ENCODE results near the gene LRRC4C.

LRRC4C gene

GRCh38 chr11:40816976-40817375 lies 642.5 kb downstream of the LRRC4C start:
- Histone ChIP-seq H3K27me3 (ENCODE audit: insufficient read depth, poor library complexity, severe bottlenecking) (peaks cover 4% of the 10 kb centered on the region), H3K36me3 (ENCODE audit: low read depth) (no peaks in the 10 kb centered on the region), H3K4me1 (ENCODE audit: insufficient read depth, poor library complexity, severe bottlenecking) (no peaks in the 10 kb centered on the region), H3K27ac (ENCODE audit: poor library complexity, severe bottlenecking) (no peak overlapping the region), H3K4me3 (ENCODE audit: severe bottlenecking) (no peak overlapping the region), H3K9me3 (ENCODE audit: severe bottlenecking) (no peaks in the 10 kb centered on the region)
- DNase-seq (ENCODE audit: low spot score): no peak
- TF ChIP-seq, protein P1, sequence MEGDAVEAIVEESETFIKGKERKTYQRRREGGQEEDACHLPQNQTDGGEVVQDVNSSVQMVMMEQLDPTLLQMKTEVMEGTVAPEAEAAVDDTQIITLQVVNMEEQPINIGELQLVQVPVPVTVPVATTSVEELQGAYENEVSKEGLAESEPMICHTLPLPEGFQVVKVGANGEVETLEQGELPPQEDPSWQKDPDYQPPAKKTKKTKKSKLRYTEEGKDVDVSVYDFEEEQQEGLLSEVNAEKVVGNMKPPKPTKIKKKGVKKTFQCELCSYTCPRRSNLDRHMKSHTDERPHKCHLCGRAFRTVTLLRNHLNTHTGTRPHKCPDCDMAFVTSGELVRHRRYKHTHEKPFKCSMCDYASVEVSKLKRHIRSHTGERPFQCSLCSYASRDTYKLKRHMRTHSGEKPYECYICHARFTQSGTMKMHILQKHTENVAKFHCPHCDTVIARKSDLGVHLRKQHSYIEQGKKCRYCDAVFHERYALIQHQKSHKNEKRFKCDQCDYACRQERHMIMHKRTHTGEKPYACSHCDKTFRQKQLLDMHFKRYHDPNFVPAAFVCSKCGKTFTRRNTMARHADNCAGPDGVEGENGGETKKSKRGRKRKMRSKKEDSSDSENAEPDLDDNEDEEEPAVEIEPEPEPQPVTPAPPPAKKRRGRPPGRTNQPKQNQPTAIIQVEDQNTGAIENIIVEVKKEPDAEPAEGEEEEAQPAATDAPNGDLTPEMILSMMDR (IDR thresholded peaks at IDR 0.05; ENCODE audit: poor library complexity, severe bottlenecking): no peak
- no peak for ATAC-seq (ENCODE audit: low read depth)

DNA sequence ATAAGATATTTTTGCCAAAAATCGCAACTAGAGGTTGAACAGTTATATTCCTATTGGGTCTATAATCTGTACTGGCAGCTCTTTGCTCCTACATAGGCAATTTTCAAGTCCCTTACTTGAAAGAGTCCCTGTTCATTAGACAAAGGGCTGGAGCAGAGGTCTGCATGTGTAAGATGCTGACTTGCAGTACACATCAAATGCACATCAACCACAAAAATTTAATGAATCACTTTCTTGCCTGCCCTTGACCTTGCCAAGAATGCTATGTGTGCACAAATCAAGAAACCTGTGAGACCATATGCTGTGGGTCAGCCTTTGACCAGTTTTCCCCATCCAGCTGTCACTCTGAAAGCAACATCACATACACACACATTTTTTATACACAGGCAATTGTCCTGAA lies 661.5 kb downstream of the LRRC4C start:
- Histone ChIP-seq H3K27me3 (ENCODE audit: insufficient read depth, poor library complexity, severe bottlenecking) (no peaks in the 10 kb centered on the region), H3K27ac (ENCODE audit: poor library complexity, severe bottlenecking) (no peak overlapping the region), H3K4me3 (ENCODE audit: severe bottlenecking) (no peak overlapping the region), H3K36me3 (ENCODE audit: low read depth) (no peaks in the 10 kb centered on the region), H3K4me1 (ENCODE audit: insufficient read depth, poor library complexity, severe bottlenecking) (no peaks in the 10 kb centered on the region), H3K9me3 (ENCODE audit: severe bottlenecking) (no peaks in the 10 kb centered on the region)
- no peak for DNase-seq (ENCODE audit: low spot score)
- peak; percentile 64; the same call in 1 of the 3 replicates for ATAC-seq (ENCODE audit: low read depth)
- TF ChIP-seq, protein P1 (IDR thresholded peaks at IDR 0.05; ENCODE audit: poor library complexity, severe bottlenecking): no peak

DNA sequence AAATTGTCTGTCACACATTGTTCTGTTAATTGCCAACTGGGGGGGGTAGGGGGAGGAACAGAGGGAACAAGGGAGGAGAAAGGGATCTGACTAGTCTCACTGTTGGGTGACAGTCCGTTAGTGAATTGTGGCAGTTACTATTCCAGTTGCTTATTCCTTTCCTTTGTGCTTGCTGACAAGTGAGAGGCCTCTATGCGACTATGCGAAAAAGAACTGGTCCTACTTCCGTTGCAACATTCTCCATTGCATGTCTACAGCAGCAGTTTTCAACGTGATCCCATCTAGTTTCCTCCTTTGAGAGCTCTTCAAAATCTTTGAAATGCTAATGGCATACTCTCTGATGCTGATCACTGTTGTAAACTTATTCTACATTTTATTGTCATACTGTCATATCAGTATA lies 672.2 kb downstream of the LRRC4C start:
- ATAC-seq (ENCODE audit: low read depth): no peak
- H3K27ac ChIP-seq (ENCODE audit: poor library complexity, severe bottlenecking): no peak overlapping the region
- no peaks in the 10 kb centered on the region for H3K9me3 ChIP-seq (ENCODE audit: severe bottlenecking)

GRCh38 chr11:40763046-40763445 lies 696.4 kb downstream of the LRRC4C start:
- no peaks in the 10 kb centered on the region for H3K27me3 ChIP-seq (ENCODE audit: insufficient read depth, poor library complexity, severe bottlenecking)
- no peak for ATAC-seq (ENCODE audit: low read depth)

More for the DNA sequence above, 672.2 kb downstream of the LRRC4C start:
- no peak overlapping the region for H3K4me3 ChIP-seq (ENCODE audit: severe bottlenecking)
- no peaks in the 10 kb centered on the region for H3K27me3 ChIP-seq (ENCODE audit: insufficient read depth, poor library complexity, severe bottlenecking)
- TF ChIP-seq, protein P1 (IDR thresholded peaks at IDR 0.05; ENCODE audit: poor library complexity, severe bottlenecking): no peak
- H3K36me3 ChIP-seq (ENCODE audit: low read depth): no peaks in the 10 kb centered on the region
- DNase-seq (ENCODE audit: low spot score): no peak
- no peaks in the 10 kb centered on the region for H3K4me1 ChIP-seq (ENCODE audit: insufficient read depth, poor library complexity, severe bottlenecking)

DNA sequence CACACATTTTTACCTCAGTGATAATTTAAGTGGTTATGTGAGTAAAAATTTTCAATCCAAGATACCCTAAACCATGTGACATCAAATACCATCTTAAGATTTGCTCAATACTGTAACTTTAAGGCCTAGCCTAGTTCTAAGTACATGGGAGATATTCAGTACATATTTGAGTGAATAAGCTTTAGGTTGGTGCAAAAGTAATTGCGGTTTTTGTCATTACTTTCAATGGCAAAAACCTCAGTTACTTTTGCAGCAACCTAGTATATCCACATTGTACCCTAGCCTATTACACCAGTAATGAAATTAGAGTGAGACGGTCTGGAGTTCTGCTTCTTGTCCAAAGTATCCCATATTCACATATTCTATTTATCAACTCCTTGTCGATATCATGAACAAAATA lies 700.1 kb downstream of the LRRC4C start:
- TF ChIP-seq, protein P1 (IDR thresholded peaks at IDR 0.05; ENCODE audit: poor library complexity, severe bottlenecking): no peak
- no peak for ATAC-seq (ENCODE audit: low read depth)
- no peak overlapping the region for H3K27ac ChIP-seq (ENCODE audit: poor library complexity, severe bottlenecking)
- no peaks in the 10 kb centered on the region for H3K27me3 ChIP-seq (ENCODE audit: insufficient read depth, poor library complexity, severe bottlenecking)
- no peaks in the 10 kb centered on the region for H3K9me3 ChIP-seq (ENCODE audit: severe bottlenecking)
- H3K36me3 ChIP-seq (ENCODE audit: low read depth): no peaks in the 10 kb centered on the region
- H3K4me3 ChIP-seq (ENCODE audit: severe bottlenecking): no peak overlapping the region
- H3K4me1 ChIP-seq (ENCODE audit: insufficient read depth, poor library complexity, severe bottlenecking): no peaks in the 10 kb centered on the region
- DNase-seq (ENCODE audit: low spot score): no peak

More at GRCh38 chr11:40763046-40763445, 696.4 kb downstream of the LRRC4C start:
- Histone ChIP-seq H3K27ac (ENCODE audit: poor library complexity, severe bottlenecking) (no peak overlapping the region), H3K36me3 (ENCODE audit: low read depth) (no peaks in the 10 kb centered on the region), H3K4me1 (ENCODE audit: insufficient read depth, poor library complexity, severe bottlenecking) (no peaks in the 10 kb centered on the region), H3K9me3 (ENCODE audit: severe bottlenecking) (no peaks in the 10 kb centered on the region), H3K4me3 (ENCODE audit: severe bottlenecking) (no peak overlapping the region)
- TF ChIP-seq, protein P1 (IDR thresholded peaks at IDR 0.05; ENCODE audit: poor library complexity, severe bottlenecking): no peak
- no peak for DNase-seq (ENCODE audit: low spot score)
